Measurements from ENCODE around the gene UBA3. TPM values are rescaled to one million over a fixed set of nuclear protein-coding genes. Genes with fewer than 3 reads are reported as not detected.

Gene UBA3
- total and polyA plus RNA-seq, 2 of the 13 experiments (the other 11 are each of a cell fraction or from before 2014, with no cell fraction given), result 40.7 to 49.0 TPM

- TF ChIP-seq TBL1XR1 (IDR thresholded peaks at IDR 0.05; ENCODE audit: borderline replicate concordance, low read length, partially characterized antibody), result peak; percentile 38
- peak; percentile 72; the same call in 1 of the 2 replicates for TF ChIP-seq NFKB2 (CRISPR knock-in tag; IDR thresholded peaks at IDR 0.05; ENCODE audit: borderline replicate concordance)
- peak; percentile 99 for TF ChIP-seq TEAD3 (CRISPR knock-in tag; optimal IDR thresholded peaks at IDR 0.05; ENCODE audit: borderline replicate concordance)
- TF ChIP-seq KLF16 (CRISPR knock-in tag; IDR thresholded peaks at IDR 0.05), result peak in 1 of 2 experiments; percentile 62; a peak in 1 of 4 replicates
- no peak for TF ChIP-seq SMARCE1 (IDR thresholded peaks at IDR 0.05; ENCODE audit: borderline replicate concordance)
- TF ChIP-seq ZSCAN22 (CRISPR knock-in tag; IDR thresholded peaks at IDR 0.05), result no peak
- no peak for TF ChIP-seq ARNTL (CRISPR knock-in tag; IDR thresholded peaks at IDR 0.05)
- TF ChIP-seq SMYD3 (CRISPR knock-in tag; IDR thresholded peaks at IDR 0.05), result peak; percentile 58; the same call in 1 of the 2 replicates
- TF ChIP-seq ZKSCAN8 (CRISPR knock-in tag; IDR thresholded peaks at IDR 0.05; ENCODE audit: borderline replicate concordance), result no peak
- TF ChIP-seq RFX5 (IDR thresholded peaks at IDR 0.05; ENCODE audit: low read depth, low read length), result peak; percentile 75; the same call in 1 of the 2 replicates
- peak; percentile 34; the same call in 1 of the 2 replicates for TF ChIP-seq MYC (CRISPR knock-in tag; IDR thresholded peaks at IDR 0.05; ENCODE audit: borderline replicate concordance)
- TF ChIP-seq ZNF747 (CRISPR knock-in tag; IDR thresholded peaks at IDR 0.05; ENCODE audit: borderline replicate concordance), result peak; percentile 39; the same call in 1 of the 2 replicates
- 0 out of 2 replicates have a peak, but pooled peaks have one; percentile 7 for TF ChIP-seq ZBTB43 (CRISPR knock-in tag; conservative IDR thresholded peaks at IDR 0.05)
- TF ChIP-seq CBFB (CRISPR knock-in tag; IDR thresholded peaks at IDR 0.05), result no peak
- TF ChIP-seq FOXK1 (CRISPR knock-in tag; IDR thresholded peaks at IDR 0.05; ENCODE audit: borderline replicate concordance, low read depth), result peak; percentile 79; the same call in 1 of the 2 replicates
- TF ChIP-seq HOXA5 (CRISPR knock-in tag; IDR thresholded peaks at IDR 0.05), result 0 out of 2 replicates have a peak, but pooled peaks have one; percentile 44
- TF ChIP-seq NFAT5 (CRISPR knock-in tag; IDR thresholded peaks at IDR 0.05), result peak; percentile 41; the same call in 1 of the 2 replicates
- TF ChIP-seq ZNF879 (CRISPR knock-in tag; IDR thresholded peaks at IDR 0.05), result peak; percentile 68; the same call in 1 of the 2 replicates
- TF ChIP-seq KDM2A (CRISPR knock-in tag; IDR thresholded peaks at IDR 0.05; ENCODE audit: borderline replicate concordance, low read depth), result peak; percentile 98
- no peak for TF ChIP-seq FOXA1 (IDR thresholded peaks at IDR 0.05)
- 0 out of 2 replicates have a peak, but pooled peaks have one; percentile 36 for TF ChIP-seq FOXA1 (CRISPR knock-in tag; IDR thresholded peaks at IDR 0.05)
- peak; percentile 96 for TF ChIP-seq PHF8 (CRISPR knock-in tag; IDR thresholded peaks at IDR 0.05)
- TF ChIP-seq ZNF501 (CRISPR knock-in tag; IDR thresholded peaks at IDR 0.05), result peak; percentile 92
- TF ChIP-seq FOXA3 (CRISPR knock-in tag; IDR thresholded peaks at IDR 0.05), result peak; percentile 76
- TF ChIP-seq ELF3 (CRISPR knock-in tag; IDR thresholded peaks at IDR 0.05), result peak; percentile 80
- 0 out of 2 replicates have a peak, but pooled peaks have one; percentile 44 for TF ChIP-seq ARHGAP35 (CRISPR knock-in tag; IDR thresholded peaks at IDR 0.05; ENCODE audit: borderline replicate concordance)
Observed at GRCh38 chr3:69051756-69052471, 28.3 kb downstream of the UBA3 start, which contains the start of gene TMF1 (continued).
